Right lung (tissue), 5 donors: ENCODE data around the gene SNRNP70. TPM values are rescaled to one million over a fixed set of nuclear protein-coding genes. Genes with fewer than 3 reads are reported as not detected.

Experiments
- DNase-seq, 2 donors: peaks; one replicate each; pipeline ENCODE4 v3.0.0-alpha.2; 2013
- polyA plus RNA-seq, 5 donors: library from polyadenylated mRNA; unstranded; fragments of 120-200 nt; gene quantifications; one replicate each; pipeline versions ENCODE4 v1.2.1 to v1.2.3, GENCODE V29; 2013; ENCODE audit warnings: inconsistent platforms in 1 of 5, low replicate concordance in 1 of 5; ENCODE audit not compliant: insufficient read length in 5 of 5, insufficient read depth in 1 of 5

The SNRNP70 gene
- polyA plus RNA-seq, 5 donors, result 292 to 376 (median 365) TPM

- DNase-seq, result no peak
Measured at GRCh38 chr19:49094505-49095482, 9.5 kb downstream of the SNRNP70 start.

- peak; percentile 42 to 65 for DNase-seq
Measured at GRCh38 chr19:49097453-49098288, 12.4 kb downstream of the SNRNP70 start.

GRCh38 chr19:49098795-49099194 lies 13.5 kb downstream of the SNRNP70 start:
- DNase-seq, result no peak

GRCh38 chr19:49101160-49101559 lies 15.9 kb downstream of the SNRNP70 start:
- DNase-seq, result no peak

GRCh38 chr19:49102303-49102702 lies 17.1 kb downstream of the SNRNP70 start:
- DNase-seq, result no peak

GRCh38 chr19:49103331-49104085 lies 18.3 kb downstream of the SNRNP70 start:
- no peak for DNase-seq

- DNase-seq, result no peak
Measured at GRCh38 chr19:49104229-49104864, 19.1 kb downstream of the SNRNP70 start.

- no peak for DNase-seq
Measured at GRCh38 chr19:49106648-49107135, 21.4 kb downstream of the SNRNP70 start.

GRCh38 chr19:49107625-49108459 lies 22.6 kb downstream of the SNRNP70 start:
- no peak for DNase-seq

- no peak for DNase-seq
Measured at GRCh38 chr19:49109051-49109450, 23.8 kb downstream of the SNRNP70 start.

GRCh38 chr19:49109569-49110233 lies 24.4 kb downstream of the SNRNP70 start:
- DNase-seq, result no peak

- no peak for DNase-seq
Measured at GRCh38 chr19:49110567-49110966, 25.3 kb downstream of the SNRNP70 start.

- no peak for DNase-seq
Measured at GRCh38 chr19:49111218-49111998, 26.2 kb downstream of the SNRNP70 start.

GRCh38 chr19:49113762-49114629 lies 28.7 kb downstream of the SNRNP70 start, which contains the start of gene LIN7B:
Gene LIN7B, plus strand, starts transcription at chr19:49114370. Its CDS starts 35 bp downstream, at chr19:49114405.
- peak; percentile 57 to 71 for DNase-seq

GRCh38 chr19:49114630-49115363 lies 29.5 kb downstream of the SNRNP70 start:
- peak; percentile 54 to 64 for DNase-seq

GRCh38 chr19:49116544-49116943 lies 31.3 kb downstream of the SNRNP70 start:
- DNase-seq, result no peak
